ENCODE data around the gene DYNLT2B. TPM values are rescaled to one million over a fixed set of nuclear protein-coding genes. Genes with fewer than 3 reads are reported as not detected.
A peak's percentile ranks its signal among the peaks of the same experiment; 100 is the strongest.
"Not testable (repeated sequence)": the region's sequence is repeated elsewhere in the genome, so short reads cannot be mapped to it uniquely, and the experiment has no call there.

Gene DYNLT2B
- total RNA-seq, 1 donor from 2014 or later: 3.9 TPM

DNA sequence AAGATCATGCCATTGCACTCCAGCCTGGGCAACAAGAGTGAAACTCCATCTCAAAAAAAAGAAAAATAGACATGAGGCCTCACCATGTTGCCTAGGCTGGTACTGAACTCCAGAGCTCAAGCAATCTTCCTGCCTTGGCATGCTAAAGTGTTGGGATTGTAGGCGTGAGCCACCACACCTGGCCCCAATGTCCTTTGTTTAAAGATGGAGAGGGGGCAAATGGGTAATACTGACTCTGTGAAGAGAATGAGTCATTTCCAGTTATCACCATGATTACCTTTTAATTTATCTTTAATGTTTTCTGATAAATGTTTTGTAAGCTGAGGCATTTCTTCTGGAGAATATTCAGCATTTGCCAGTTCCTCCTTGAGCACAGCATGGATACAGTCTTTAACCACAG, 2.2 kb downstream of the DYNLT2B start:
- H3K36me3 ChIP-seq: peaks cover 5% of the 10 kb centered on the region
- H3K27ac ChIP-seq (replicated peaks): no peak overlapping the region
- H3K27me3 ChIP-seq (ENCODE audit: low read depth): no peaks in the 10 kb centered on the region
- no peak overlapping the region for H3K4me3 ChIP-seq
- H3K9me3 ChIP-seq (replicated peaks): no peaks in the 10 kb centered on the region
- no peak for DNase-seq
- intact Hi-C loops (cut with micrococcal nuclease): no loop called here
- H3K4me1 ChIP-seq: peaks cover 23% of the 10 kb centered on the region
- TF ChIP-seq, protein P1, sequence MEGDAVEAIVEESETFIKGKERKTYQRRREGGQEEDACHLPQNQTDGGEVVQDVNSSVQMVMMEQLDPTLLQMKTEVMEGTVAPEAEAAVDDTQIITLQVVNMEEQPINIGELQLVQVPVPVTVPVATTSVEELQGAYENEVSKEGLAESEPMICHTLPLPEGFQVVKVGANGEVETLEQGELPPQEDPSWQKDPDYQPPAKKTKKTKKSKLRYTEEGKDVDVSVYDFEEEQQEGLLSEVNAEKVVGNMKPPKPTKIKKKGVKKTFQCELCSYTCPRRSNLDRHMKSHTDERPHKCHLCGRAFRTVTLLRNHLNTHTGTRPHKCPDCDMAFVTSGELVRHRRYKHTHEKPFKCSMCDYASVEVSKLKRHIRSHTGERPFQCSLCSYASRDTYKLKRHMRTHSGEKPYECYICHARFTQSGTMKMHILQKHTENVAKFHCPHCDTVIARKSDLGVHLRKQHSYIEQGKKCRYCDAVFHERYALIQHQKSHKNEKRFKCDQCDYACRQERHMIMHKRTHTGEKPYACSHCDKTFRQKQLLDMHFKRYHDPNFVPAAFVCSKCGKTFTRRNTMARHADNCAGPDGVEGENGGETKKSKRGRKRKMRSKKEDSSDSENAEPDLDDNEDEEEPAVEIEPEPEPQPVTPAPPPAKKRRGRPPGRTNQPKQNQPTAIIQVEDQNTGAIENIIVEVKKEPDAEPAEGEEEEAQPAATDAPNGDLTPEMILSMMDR (IDR thresholded peaks at IDR 0.05; ENCODE audit: borderline replicate concordance): no peak

DNA sequence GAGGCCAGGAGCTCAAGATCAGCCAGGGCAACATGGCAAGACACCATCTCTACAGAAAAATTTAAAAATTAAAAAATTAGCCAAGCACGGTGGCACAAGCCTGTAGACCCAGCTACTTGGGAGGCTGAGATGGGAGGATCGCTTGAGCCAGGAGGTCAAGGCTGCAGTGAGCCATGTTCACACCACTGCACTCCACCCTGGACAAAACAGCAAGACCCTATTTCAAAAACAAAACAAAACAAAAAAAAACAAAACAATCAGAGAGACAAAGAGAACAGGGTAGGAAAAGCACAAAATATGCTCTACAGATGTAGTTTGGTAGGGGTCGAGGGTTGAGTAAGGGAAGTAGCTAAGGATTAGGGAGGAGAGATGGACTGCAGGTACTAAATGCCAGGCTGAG, 3.4 kb downstream of the DYNLT2B start:
- Histone ChIP-seq H3K36me3 (peaks cover 5% of the 10 kb centered on the region), H3K9me3 (replicated peaks) (no peaks in the 10 kb centered on the region), H3K4me1 (peaks cover 23% of the 10 kb centered on the region), H3K27ac (replicated peaks) (no peak overlapping the region), H3K27me3 (ENCODE audit: low read depth) (no peaks in the 10 kb centered on the region), H3K4me3 (no peak overlapping the region)
- intact Hi-C loops (cut with micrococcal nuclease): no loop called here
- DNase-seq: no peak
- TF ChIP-seq, protein P1 (IDR thresholded peaks at IDR 0.05; ENCODE audit: borderline replicate concordance): no peak

DNA sequence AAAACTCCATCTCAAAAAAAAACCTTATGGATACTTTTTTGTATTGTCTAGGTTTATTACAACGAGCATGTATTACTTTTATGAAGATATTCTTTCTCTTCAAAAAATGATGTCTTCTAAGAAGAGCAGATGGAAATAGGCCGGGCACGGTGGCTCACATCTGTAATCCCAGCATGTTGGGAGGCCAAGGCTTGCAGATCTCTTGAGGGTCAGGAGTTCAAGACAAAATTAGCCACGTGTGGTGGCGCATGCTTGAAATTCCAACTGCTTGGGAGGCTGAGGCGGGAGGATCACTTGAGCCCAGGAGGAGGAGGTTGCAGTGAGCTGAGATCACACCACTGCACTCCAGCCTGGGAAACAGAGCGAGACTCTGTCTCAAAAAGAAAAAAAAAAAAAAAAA, 4.0 kb downstream of the DYNLT2B start:
- H3K27me3 ChIP-seq (ENCODE audit: low read depth); H3K27ac ChIP-seq (replicated peaks); DNase-seq; H3K9me3 ChIP-seq (replicated peaks); H3K4me3 ChIP-seq; intact Hi-C loops (cut with micrococcal nuclease); H3K36me3 ChIP-seq: not testable (repeated sequence)
- H3K4me1 ChIP-seq: peaks cover 17% of the 10 kb centered on the region

DNA sequence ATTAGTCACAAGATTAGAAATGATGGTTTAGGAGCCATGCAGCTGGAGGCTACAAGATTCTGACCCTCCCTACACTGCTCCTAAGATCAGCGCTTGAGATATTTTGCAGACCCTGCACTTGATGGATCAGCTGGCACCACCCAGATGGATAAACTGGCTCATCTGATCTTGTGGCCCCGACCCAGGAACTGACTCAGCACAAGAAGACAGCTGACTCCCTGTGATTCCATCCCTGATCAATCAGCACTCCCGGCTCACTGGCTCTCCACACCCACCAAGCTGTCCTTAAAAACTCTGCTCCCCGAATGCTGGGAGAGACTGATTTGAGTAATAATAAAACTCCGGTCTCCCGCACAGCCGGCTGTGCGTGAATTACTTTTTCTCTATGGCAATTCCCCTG, 15.1 kb downstream of the DYNLT2B start:
- H3K4me1 ChIP-seq; H3K27ac ChIP-seq (replicated peaks); H3K27me3 ChIP-seq (ENCODE audit: low read depth); H3K4me3 ChIP-seq; intact Hi-C loops (cut with micrococcal nuclease); DNase-seq; H3K9me3 ChIP-seq (replicated peaks): not testable (repeated sequence)
- H3K36me3 ChIP-seq: peaks cover 11% of the 10 kb centered on the region

- peaks cover 11% of the 10 kb centered on the region for H3K36me3 ChIP-seq
- H3K4me3 ChIP-seq; H3K9me3 ChIP-seq (replicated peaks); H3K27ac ChIP-seq (replicated peaks); DNase-seq; intact Hi-C loops (cut with micrococcal nuclease); H3K4me1 ChIP-seq; H3K27me3 ChIP-seq (ENCODE audit: low read depth): not testable (repeated sequence)
Observed at GRCh38 chr3:196302551-196302950, 15.5 kb downstream of the DYNLT2B start.

DNA sequence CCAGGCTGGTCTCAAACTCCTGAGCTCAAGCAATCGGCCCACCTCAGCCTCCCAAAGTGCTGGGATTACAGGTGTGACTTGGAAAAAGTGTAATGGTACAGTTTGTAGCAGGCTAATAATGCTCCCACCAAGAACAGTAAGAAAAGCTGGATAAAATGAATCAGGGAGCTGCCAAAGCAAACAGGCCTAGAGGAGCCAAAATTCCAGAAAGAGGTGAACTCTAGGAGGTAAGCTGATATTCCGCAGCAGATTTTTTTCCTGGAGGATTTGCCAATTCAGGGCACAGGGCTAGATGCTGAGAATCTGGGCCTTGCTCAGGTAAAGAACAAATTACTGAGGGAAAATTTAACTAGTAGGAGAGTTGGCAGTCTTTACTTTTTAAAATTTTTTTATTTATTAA, 19.5 kb downstream of the DYNLT2B start:
- H3K9me3 ChIP-seq (replicated peaks): no peaks in the 10 kb centered on the region
- H3K27me3 ChIP-seq (ENCODE audit: low read depth): no peaks in the 10 kb centered on the region
- H3K27ac ChIP-seq (replicated peaks): no peak overlapping the region
- no peaks in the 10 kb centered on the region for H3K4me1 ChIP-seq
- intact Hi-C loops (cut with micrococcal nuclease): no loop called here
- H3K36me3 ChIP-seq: peaks cover 11% of the 10 kb centered on the region
- TF ChIP-seq, protein P1 (IDR thresholded peaks at IDR 0.05; ENCODE audit: borderline replicate concordance): no peak
- no peak for DNase-seq
- no peak overlapping the region for H3K4me3 ChIP-seq

GRCh38 chr3:196292286-196292923, 25.6 kb downstream of the DYNLT2B start:
- Histone ChIP-seq H3K27me3 (ENCODE audit: low read depth) (no peaks in the 10 kb centered on the region), H3K4me3 (no peak overlapping the region), H3K36me3 (no peaks in the 10 kb centered on the region), H3K9me3 (replicated peaks) (no peaks in the 10 kb centered on the region), H3K27ac (replicated peaks) (no peak overlapping the region), H3K4me1 (peaks cover 10% of the 10 kb centered on the region)
- no peak for DNase-seq
- intact Hi-C loops (cut with micrococcal nuclease): no loop called here
- TF ChIP-seq, protein P1 (IDR thresholded peaks at IDR 0.05; ENCODE audit: borderline replicate concordance): peak; percentile 37
